ENCODE data around the gene SCN2A.

Gene SCN2A

DNA sequence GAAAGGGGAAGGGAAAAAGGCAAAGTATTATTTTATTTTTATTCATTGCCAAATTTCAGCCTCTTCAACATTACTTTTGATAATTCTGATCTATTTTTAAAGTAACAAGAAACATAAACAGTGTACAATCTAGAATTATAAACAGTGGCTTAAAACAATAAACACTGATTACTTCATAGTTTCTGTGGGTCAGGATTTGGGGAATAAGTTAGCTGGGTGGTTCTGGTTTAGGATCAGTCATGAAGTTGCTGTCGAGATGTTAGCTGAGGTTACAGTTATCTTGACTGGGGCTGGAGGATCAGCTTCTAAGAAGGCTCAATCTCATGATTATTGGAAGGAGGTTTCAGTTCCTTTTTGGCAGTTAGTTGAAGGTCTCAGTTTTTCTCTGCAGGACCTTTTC lies 109.2 kb downstream of the SCN2A start:
- no peak overlapping the region for H3K9ac ChIP-seq (ENCODE audit: low read length)
- H4K20me1 ChIP-seq (ENCODE audit: insufficient read depth, low read length): no peaks in the 10 kb centered on the region
- no peaks in the 10 kb centered on the region for H3K27me3 ChIP-seq (ENCODE audit: low read depth, low read length)
- no peak overlapping the region for H3K27ac ChIP-seq (ENCODE audit: low read length)
- no peak overlapping the region for H3K4me2 ChIP-seq (ENCODE audit: low read length)
- H3K4me1 ChIP-seq (ENCODE audit: low read length): peaks cover 6% of the 10 kb centered on the region; the same call in 1 of the 2 replicates
- no peaks in the 10 kb centered on the region for H3K79me2 ChIP-seq (ENCODE audit: low read length)
- H3K4me3 ChIP-seq (ENCODE audit: low read length): no peak overlapping the region
- no peak overlapping the region for H2AFZ ChIP-seq (ENCODE audit: low read depth, low read length)
- H3K9me3 ChIP-seq (ENCODE audit: insufficient read depth, low read length): no peaks in the 10 kb centered on the region
- H3K36me3 ChIP-seq (replicated peaks; ENCODE audit: low read depth, low read length): peaks cover 3% of the 10 kb centered on the region
- no peak for TF ChIP-seq EZH2phosphoT487 (IDR thresholded peaks at IDR 0.05; ENCODE audit: low read depth)
- no peak for TF ChIP-seq CTCF (IDR thresholded peaks at IDR 0.05; ENCODE audit: low read depth, low read length)

DNA sequence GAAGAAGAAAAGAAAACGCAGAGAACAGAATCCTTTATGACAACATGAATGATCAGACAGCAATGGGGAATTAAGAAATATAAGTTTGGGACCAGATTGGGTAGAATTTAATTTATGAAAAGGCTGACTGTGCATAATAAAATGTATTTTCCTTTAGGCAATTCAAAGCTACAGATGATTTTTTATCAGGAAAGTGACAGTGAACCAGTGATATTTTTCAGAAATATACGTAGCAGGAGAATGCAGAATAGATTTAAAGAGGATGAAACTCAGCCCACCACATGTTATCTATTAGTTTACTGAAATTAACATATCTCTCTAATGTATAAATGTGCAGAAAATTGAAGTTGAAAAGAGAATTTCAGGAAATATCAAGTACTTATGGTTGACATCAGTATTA lies 110.0 kb downstream of the SCN2A start:
- Histone ChIP-seq H4K20me1 (ENCODE audit: insufficient read depth, low read length) (no peaks in the 10 kb centered on the region), H2AFZ (ENCODE audit: low read depth, low read length) (no peak overlapping the region), H3K27ac (ENCODE audit: low read length) (no peak overlapping the region), H3K9me3 (ENCODE audit: insufficient read depth, low read length) (no peaks in the 10 kb centered on the region), H3K4me2 (ENCODE audit: low read length) (no peak overlapping the region), H3K9ac (ENCODE audit: low read length) (no peak overlapping the region), H3K4me1 (ENCODE audit: low read length) (peaks cover 6% of the 10 kb centered on the region; the same call in 1 of the 2 replicates), H3K4me3 (ENCODE audit: low read length) (no peak overlapping the region), H3K79me2 (ENCODE audit: low read length) (no peaks in the 10 kb centered on the region), H3K36me3 (replicated peaks; ENCODE audit: low read depth, low read length) (peaks cover 3% of the 10 kb centered on the region), H3K27me3 (ENCODE audit: low read depth, low read length) (no peaks in the 10 kb centered on the region)
- TF ChIP-seq EZH2phosphoT487 (IDR thresholded peaks at IDR 0.05; ENCODE audit: low read depth) (no peak), CTCF (IDR thresholded peaks at IDR 0.05; ENCODE audit: low read depth, low read length) (no peak)

DNA sequence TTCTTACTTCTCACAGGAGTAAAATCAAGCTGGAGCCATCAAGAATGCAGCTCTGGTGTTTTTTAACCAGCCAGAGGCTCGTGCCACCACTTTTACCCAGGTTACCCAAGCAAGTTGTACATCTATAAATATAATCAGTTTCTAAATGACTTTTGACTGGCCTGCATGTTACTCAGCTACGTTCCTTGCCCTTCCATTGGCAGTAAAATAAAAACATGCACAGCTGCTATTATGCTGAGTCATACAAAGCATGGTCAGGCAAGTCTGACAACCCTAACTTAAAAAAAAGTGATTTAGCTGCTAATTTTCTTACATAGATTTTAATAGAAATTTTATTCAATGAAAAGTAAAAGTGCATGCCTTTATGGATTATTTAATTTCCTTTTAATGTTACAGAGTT lies 118.5 kb downstream of the SCN2A start:
- Histone ChIP-seq H3K9me3 (ENCODE audit: insufficient read depth, low read length) (no peaks in the 10 kb centered on the region), H4K20me1 (ENCODE audit: insufficient read depth, low read length) (no peaks in the 10 kb centered on the region), H3K9ac (ENCODE audit: low read length) (no peak overlapping the region), H3K4me2 (ENCODE audit: low read length) (peak overlapping the region; percentile 17), H3K4me3 (ENCODE audit: low read length) (no peak overlapping the region), H3K27me3 (ENCODE audit: low read depth, low read length) (no peaks in the 10 kb centered on the region), H3K27ac (ENCODE audit: low read length) (no peak overlapping the region), H2AFZ (ENCODE audit: low read depth, low read length) (no peak overlapping the region), H3K36me3 (replicated peaks; ENCODE audit: low read depth, low read length) (no peaks in the 10 kb centered on the region), H3K79me2 (ENCODE audit: low read length) (no peaks in the 10 kb centered on the region), H3K4me1 (ENCODE audit: low read length) (peaks cover 12% of the 10 kb centered on the region)
- TF ChIP-seq EZH2phosphoT487 (IDR thresholded peaks at IDR 0.05; ENCODE audit: low read depth): no peak
- no peak for TF ChIP-seq CTCF (IDR thresholded peaks at IDR 0.05; ENCODE audit: low read depth, low read length)

DNA sequence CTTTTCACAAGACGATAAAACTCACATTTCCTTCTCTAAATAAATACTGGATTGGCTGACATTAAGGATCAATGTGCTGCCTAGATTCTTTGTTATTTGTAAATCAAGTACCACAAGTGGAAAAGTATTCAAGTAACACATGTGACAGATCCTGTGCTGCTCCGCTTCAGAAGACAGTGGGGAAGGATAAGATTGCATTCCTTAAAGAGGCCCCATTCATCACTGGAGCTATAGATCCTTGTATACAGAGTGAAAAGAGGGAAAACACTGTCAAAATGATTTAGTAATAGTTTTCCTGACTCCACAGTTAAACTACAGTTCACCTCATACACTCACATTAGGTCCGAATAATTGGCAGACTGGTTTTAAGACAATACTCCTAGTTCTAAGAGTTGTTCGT lies 122.3 kb downstream of the SCN2A start:
- no peak overlapping the region for H2AFZ ChIP-seq (ENCODE audit: low read depth, low read length)
- no peak overlapping the region for H3K27ac ChIP-seq (ENCODE audit: low read length)
- H3K27me3 ChIP-seq (ENCODE audit: low read depth, low read length): no peaks in the 10 kb centered on the region
- H4K20me1 ChIP-seq (ENCODE audit: insufficient read depth, low read length): no peaks in the 10 kb centered on the region
- H3K4me1 ChIP-seq (ENCODE audit: low read length): peaks cover 15% of the 10 kb centered on the region
- no peaks in the 10 kb centered on the region for H3K36me3 ChIP-seq (replicated peaks; ENCODE audit: low read depth, low read length)
- H3K9me3 ChIP-seq (ENCODE audit: insufficient read depth, low read length): no peaks in the 10 kb centered on the region
- no peak overlapping the region for H3K4me2 ChIP-seq (ENCODE audit: low read length)
- no peaks in the 10 kb centered on the region for H3K79me2 ChIP-seq (ENCODE audit: low read length)
- no peak overlapping the region for H3K4me3 ChIP-seq (ENCODE audit: low read length)
- TF ChIP-seq CTCF (IDR thresholded peaks at IDR 0.05; ENCODE audit: low read depth, low read length) (no peak), EZH2phosphoT487 (IDR thresholded peaks at IDR 0.05; ENCODE audit: low read depth) (no peak)
- H3K9ac ChIP-seq (ENCODE audit: low read length): no peak overlapping the region

Data from OCI-LY3 (cell line).